ENCODE measurements around the gene SLC25A39. TPM values are rescaled to one million over a fixed set of nuclear protein-coding genes. Genes with fewer than 3 reads are reported as not detected.
"Not testable (repeated sequence)": the region's sequence is repeated elsewhere in the genome, so short reads cannot be mapped to it uniquely, and the experiment has no call there.

Gene SLC25A39
- polyA plus RNA-seq, 10 donors: 41.1 to 125 (median 66.1) TPM

DNA sequence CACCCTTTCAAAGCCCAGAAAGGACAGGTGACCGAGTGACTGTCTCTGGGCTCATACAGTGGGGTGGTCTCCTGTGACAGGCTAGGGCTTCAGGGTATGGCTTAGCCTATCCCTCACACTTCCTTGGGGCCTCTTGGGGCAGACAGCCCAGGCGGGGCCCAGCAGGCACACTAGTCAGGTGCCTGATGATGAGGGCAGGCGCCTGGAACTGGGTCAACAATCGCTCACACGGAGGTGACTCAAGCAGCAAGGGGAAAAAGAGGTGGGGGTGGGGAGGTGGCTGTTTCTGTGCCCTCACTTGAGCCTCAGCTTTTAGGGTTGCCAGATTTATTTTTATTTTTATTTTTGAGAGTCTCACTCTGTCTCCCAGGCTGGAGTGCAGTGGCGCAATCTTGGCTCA lies 14.1 kb upstream of the SLC25A39 start:
- no peak for DNase-seq

DNA sequence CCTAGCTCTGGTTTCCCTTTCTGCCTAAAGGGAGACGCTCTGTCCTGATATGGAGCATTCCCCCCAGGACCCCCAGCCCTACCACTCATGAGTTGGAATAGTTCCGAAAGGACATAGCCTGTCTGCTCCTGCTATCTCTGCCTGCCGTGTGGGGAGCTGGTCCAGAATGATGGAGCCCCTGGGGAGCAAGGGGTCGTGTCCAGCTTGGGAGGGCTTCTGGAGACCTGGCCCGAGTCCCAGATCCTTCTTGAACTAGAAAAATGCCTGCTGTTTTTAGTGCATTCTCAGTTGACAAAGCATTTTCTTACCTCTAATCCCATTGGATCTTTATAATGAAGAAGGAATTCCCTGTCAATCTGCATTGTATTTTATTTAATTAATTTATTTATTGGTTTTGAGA lies 11.3 kb upstream of the SLC25A39 start:
- no peak for DNase-seq

DNA sequence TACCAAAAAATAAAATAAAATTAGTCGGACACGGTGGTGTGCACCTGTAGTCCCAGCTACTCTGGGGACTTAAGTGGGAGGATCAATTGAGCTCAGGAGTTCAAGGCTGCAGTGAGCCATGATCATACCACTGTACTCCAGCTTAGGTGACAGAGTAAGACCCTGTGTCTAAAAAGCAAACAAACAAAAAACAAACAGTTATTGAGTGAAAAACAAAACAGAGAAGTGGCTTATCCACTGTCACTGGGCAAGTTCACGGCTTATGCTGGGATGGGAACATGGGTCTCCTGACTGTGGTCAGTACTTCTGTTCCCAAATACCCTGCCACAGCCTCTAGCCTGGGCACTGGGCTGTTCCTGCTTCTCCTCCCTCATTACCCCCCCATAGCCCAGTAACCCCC lies 10.9 kb upstream of the SLC25A39 start:
- DNase-seq: no peak

DNA sequence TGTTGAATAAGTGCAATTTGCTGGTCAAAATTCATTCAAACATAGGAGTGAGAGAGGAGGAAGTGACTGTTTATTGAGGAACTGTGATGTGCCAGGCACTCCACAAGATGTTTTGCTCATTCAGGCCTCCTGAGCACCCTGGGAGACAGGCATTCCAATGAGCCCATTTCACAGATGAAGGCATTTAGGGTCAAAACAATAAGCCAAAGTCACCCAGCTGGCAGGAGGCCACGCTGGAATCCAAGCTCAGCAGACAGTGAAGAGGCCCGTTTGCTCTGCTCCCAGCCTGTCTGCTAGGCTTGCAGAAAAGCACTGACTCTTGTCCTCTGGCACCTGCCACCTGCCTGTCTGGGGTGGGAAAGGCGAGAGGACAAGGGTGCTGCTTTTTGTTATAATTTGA lies 10.1 kb upstream of the SLC25A39 start:
- DNase-seq: no peak

DNA sequence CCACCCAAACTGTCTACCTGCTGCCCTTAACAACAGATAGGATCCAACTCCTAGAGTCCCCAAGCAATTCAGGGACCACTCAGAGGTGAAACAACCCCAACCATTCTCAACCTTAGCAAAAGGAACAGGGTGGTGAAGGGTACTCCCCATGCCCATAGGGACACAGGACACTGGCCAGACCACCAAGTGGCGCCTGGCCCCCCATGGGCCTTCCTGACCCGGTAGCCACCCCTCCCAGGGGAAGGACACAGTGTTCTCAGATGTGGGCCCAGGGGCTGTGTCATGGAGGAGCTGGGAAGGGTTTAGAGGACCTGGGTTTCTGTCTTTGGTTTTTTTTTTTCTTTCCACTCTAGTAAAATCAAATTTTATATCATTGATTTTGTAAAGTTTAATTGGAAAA lies 9.7 kb upstream of the SLC25A39 start:
- no peak for DNase-seq

DNA sequence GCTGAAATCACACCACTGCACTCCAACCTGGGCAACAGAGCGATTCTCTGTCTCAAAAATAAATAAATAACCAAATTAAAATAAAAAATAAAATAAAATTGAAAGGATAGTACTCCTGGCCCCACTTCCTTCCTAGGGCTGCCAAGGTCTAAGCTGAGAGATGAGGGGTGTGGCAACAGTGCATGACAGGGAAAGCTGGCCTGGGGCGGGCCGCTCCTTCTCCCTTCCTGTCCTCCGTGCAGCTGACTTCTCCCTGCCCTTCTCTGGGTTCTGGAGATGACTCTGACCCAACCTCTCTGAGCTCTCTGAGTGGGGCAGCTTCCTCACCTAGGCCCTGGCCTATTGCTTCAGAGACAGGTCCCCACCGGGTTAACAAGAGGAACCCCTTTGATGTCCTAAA lies 8.7 kb upstream of the SLC25A39 start:
- DNase-seq: no peak

DNA sequence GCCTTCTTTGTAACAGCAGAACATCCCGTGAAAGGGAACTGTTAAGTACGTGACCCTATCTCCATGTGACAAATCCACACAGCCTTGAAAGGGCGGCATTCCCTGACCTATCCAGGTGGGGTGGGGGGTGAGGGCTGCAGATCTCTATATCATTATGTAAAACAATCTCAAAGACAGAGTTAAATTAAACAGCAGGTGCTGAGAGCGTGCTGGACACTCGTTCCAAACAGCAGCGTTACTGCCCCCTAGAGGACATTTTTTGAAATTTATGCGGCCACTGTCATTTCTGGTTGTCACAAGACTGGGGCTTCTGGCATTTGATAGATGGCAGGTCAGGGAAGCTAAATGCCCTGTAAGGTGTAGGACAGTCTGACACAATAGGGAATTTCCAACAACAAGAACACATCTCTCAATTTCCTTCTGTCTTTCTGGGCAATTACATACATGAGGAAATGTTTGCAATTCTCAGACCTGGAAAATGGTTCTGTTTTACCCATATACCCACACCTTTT lies 6.7 kb upstream of the SLC25A39 start:
- peak; percentile 78 to 86 (median 81) for DNase-seq

DNA sequence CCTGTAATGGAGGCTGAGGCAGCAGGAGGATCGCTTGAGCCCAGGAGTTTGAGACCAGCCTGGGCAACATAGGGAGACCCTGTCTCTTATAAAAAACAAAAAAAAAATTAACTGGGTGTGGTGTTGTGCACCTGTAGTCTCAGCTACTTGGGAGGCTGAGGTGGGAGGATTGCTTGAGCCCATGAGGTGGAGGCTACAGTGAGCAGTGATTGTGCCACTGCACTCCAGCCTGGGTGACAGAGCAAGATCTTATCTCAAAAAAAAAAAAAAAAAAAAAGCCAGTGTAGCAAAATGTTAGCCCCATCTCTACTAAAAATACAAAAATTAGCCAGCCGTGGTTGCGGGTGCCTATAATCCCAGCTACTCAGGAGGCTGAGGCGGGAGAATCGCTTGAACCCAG lies 5.6 kb upstream of the SLC25A39 start:
- DNase-seq: not testable (repeated sequence)

DNA sequence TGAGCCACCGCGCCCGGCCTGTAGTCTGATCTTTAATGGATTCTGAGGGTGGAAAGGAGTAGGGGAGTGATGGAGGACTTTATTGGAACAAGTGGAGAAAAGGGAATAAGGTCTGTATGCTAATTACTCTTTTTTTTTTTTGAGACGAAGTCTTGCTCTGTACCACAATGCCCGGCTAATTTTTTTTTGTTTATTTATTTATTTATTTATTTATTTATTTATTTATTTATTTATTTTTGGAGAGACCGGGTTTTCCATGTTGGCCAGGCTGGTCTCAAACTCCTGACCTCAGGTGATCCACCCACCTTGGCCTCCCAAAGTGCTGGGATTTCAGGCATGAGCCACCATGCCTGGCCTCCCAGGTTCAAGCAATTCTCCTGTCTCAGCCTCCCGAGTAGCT lies 4.9 kb upstream of the SLC25A39 start:
- not testable (repeated sequence) for DNase-seq

DNA sequence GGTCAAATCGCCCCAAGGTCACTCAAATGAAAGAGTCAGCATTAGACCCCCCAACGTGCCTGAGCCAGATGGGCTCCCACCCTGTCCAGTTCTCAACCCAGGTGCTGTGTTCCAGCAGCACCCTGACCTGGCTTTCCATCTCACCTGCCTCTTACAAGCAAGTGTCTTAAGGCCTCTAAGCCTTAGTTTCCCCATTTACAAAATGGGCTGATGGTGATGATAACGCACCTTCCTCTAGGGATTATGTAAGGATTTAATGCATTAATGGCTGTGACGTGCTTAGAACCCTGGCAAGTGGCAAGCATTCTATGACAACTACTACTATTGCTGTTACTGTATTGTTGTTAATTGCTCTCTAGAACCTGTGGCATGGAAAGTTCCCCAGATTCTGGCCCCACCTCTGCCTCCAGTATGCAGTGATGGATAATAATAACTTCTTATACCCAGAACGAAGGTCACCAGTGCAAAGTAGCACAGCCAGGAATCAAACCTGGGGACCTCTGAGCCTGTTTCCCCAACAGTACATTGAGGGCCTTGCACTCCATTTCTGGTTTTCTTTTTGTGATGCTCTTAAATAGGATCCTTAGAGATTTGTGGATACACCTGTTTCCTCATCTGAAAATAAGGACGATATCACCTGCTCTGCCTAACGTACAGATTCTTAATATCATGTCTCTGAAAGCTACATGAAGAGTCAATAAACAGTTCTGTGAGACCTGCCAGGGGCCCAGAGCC lies 3.3 kb upstream of the SLC25A39 start:
- DNase-seq: no peak

DNA sequence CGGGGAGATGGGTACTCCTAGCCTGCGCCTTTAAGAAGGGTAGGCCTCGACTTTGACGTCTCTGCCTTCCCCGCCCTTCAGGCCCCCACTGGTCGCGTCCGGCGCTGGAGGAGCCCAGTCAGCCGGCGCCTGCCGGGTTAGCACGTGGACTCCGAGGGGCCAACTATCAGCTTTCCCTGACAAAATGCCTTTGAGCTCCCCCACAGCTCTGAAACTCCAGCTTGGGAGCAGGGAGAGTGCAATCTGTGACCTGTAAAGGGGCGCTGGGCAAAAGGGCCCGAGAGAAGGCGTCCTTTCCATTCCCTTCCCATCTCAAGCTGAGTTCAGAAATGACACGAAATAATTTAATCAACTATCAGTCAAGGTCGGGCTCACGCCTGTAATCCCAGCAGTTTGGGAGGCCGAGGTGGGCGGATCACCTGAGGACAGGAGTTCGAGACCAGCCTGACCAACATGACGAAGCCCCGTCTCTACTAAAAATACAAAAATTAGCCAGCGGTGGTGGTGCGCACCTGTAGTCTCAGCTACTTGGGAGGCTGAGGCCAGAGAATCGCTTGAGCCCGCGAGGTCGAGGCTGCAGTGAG lies 2.3 kb upstream of the SLC25A39 start:
- peak; percentile 96 to 98 (median 98) for DNase-seq

DNA sequence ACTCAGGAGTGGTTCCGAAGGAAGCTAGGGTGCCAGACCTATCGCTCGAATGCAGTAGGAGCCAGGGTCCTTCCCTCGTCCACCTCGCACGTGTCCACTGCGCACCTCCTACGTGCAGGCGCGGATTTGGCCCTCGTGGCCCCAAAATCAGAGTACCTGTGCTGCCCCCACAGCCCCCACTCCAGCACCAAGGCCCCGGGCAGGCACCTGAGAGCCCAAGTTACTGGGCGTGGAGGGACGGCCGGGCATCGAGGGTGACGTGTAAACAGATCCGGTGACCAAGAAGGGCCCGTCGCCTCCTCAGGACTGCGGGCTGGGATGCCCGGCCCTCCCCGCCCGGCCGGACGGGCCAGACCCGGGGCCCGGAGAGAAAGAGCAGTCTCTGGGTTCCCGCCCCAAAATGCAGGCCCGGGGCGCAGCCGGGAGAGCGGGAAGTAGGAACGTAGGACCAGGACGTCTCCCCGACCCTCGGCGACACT lies 492 bp downstream of the SLC25A39 start:
- DNase-seq: no peak

DNA sequence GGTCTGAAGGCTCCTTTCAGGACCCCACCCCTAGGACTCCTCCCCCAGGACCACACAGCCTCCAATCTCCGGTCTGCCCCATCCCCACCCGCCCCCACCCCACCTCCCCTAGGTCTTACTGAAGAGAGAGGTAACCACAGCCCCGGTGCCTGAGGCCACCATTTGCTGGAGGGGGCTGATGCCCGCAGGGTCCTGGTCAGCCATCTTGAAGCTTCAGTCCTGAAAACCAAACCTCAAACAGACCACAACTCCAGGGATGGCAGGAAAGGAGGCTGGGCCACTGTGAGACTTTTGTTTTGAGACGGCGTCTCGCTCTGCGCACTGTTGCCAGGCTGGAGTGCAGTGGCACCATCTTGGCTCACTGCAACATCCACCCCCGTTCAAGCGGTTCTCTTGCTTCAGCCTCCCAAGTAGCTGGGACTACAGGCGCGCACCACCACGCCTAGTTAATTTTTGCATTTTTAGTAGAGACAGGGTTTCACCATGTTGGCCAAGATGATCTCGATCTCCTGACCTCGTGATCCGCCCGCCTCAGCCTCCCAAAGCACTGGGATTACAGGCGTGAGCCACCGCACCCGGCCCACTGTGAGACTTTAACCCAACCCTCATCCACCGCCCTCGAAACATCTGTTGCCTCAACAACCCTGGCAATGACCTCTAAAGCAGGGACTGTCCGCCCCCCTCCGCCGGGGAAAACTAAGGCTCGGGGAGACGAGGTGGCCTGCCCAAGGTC lies 1.1 kb downstream of the SLC25A39 start:
- no peak for DNase-seq

DNA sequence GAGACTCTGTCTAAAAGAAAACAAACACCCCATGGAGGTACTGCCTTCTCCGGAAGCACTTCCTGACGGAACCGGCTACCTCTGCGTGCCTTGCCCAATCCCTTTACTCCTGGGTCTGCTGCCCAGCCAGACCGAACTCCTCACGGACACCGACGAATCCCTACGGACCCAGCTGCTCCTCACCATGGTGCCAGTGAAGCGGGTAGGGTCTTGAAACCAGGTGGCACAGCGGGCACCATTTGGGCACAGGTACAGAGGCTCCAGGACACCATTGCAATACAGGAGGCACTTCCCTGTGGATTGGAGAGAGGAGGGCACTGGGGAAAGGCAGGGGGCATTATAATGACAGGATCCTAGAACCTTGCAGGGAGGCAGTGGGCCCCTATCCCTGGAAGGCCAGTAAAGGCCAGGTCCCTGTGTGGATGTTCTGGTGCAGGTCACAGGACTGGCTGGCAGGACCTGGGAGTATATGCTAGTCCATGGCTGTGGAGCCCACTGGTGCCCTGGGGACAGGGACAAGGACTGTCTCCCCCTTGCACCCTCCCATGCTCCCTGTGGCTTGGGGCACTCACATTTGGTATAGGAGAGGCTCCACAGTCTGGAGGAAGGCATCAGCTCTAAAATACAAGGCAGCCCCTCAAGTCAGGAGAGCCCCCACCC lies 2.3 kb downstream of the SLC25A39 start:
- DNase-seq: no peak

DNA sequence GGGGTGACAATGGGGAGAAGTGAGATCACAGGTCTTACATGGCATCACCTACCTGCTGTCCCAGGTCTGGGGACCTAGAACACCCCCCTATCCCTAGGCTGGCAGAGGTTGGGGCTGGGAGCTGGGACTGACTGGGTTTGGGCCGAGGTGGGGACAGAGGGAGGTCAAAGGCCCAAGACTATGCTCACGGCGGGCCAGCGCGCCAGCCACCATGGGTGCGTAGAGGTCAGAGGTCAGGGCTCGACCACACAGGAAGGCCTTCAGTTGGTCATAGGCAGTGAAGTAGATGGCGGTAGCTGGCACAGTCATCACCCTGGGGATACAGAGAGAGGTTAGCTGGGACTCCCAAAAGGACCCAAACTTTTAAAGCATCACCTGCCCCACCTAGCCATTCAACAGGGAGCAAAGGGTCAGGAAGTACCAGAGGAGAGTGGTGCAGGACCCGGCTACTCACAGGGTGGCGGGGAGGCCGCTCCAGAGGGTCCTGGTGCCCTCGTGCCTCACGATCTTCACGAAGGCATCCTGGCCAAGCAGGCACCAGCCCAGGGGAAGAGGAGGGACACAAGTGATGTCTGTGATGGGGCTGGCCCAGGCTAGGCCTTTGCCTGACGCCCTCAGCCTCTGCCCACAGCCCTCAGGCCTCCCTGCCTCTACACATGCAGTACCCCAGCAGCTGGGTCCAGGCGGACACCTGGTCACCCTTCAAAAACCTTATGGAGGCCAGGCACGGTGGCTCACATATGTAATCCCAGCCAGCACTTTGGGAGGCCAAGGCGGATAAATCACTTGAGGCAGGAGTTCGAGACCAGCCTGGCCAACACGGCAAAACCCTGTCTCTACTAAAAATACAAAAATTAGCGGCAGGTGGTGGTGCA lies 3.1 kb downstream of the SLC25A39 start:
- no peak for DNase-seq

DNA sequence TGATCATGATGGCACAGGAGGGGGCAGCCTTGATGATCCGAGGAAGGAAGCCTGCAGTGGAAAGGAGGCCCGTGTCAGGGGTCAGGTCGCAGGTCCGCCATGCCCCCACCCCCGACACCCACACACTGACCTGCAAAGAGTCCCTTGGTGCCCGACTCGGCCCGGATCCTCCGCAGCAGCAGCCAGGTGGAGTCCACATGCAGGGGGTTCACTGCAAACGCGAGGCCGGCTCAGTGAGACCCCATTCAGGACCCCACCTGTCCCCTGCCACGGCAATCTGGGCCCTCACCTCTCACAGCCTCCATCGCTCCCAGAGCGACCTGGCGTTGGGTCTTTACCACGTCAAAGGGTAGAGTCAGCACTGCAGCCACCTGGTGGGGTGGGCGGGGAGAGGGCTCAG lies 4.6 kb downstream of the SLC25A39 start:
- DNase-seq: no peak

DNA sequence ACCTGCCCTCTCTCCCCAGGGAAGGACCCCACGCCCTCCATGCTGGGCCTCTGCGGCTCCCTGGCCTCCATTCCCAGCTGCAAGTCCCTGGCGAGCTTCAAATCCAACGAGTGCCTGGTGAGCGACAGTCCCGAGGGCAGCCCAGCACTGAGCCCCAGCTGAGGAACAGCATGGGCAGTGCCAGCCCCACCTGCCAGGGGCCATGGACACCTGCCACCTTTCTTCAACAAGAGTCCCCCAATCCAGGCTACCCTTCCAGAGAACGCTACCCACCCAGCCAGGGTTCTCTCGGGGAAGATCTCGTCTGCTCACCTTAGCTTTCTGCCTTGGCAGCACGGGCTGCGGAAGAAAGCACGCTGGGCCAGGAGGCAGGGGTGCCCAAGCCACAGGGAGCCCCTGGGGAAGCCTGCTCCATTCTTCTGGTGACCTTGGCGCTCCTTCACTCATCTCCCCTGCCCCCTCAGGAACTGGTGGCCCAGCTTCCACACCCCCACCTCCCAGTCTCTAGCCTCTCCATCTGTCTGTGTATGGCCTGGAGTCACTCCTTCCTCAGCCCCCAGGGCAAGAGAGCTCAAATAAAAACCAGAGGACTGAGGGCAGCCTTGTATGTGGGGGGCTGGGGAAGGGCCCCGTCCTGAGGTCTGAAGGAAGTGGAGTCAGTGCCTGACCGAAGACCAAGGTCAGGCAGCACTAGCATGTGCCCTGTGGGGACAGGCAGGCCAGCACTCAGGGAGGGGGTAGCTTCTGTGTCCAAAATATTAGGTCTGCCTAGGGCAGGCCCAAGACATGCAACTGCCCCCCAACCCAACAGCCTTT lies 6.3 kb downstream of the SLC25A39 start:
- DNase-seq: no peak

DNA sequence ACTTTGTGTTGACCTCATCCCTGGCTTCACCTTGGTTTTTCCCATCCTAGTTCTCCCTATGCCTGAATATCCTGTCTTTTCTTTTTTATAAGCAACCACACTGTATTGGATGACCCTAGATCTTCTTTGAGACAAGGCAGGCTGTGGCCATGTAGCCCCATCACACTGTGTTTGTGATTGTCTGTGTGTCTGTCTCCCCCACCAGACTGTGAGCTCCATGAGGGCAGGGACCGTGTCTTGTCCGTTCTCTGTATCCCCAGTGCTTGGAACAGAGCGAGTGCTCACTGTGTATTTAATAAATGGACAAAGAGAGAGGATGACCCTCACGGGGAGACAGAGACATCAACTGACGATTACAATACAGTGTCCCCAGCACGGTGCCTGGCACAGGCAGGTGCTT lies 7.1 kb downstream of the SLC25A39 start:
- DNase-seq: no peak

DNA sequence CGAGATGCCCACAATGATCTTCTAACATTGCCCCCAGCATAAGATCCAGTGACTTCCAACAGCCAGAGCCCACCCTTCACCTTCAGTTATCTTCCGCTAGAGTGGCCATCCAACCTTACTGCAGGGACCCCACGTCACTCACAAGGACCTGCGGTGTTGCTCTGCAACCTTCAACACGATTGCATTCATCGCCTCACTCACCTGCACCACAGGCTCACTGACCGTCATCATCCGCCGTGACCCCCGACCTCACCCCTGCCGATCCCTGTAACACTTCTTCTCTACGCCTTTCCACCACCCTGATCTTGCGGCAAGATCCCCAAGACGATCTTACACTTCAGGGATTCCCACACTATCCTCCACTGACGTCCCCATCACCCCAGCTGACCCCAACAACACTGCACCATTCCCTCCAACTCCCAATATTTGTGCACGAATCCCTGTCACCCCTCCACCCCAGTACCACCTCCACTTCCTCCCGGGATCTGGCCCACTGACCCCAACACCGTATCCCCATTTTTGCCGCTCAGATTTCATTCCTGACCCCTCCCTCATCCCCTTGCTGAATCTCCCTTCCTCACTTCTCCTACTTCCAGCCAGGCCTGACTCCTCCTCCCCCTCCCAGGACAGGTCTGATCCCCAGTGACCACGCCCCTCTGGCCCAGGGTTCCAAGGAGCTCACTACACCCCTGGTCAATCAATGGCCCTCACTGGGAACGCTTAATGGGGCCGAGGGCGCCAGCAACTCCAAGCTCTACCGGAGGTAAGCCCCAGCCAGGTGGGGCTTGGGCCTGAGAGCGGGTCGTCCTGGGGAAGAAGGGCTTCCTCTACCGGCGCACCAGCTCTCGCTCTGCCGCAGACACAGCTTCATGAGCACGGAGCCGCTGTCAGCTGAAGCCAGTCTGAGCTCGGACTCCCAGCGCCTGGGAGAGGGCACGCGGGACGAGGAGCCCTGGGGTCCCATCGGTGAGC lies 8.6 kb downstream of the SLC25A39 start:
- no peak for DNase-seq

Data from muscle of back (tissue), 11 donors.